HG02973 (cell line): ENCODE results near the gene SH3D19.
"Not testable (repeated sequence)": the region's sequence is repeated elsewhere in the genome, so short reads cannot be mapped to it uniquely, and the experiment has no call there.

Experiments used
- ATAC-seq: cut with Tn5 transposase; IDR thresholded peaks from one replicate; pipeline ENCODE4 v1.9.1; 2021; ENCODE audit warnings: moderate library complexity; ENCODE audit not compliant: unreplicated experiment

The SH3D19 gene

DNA sequence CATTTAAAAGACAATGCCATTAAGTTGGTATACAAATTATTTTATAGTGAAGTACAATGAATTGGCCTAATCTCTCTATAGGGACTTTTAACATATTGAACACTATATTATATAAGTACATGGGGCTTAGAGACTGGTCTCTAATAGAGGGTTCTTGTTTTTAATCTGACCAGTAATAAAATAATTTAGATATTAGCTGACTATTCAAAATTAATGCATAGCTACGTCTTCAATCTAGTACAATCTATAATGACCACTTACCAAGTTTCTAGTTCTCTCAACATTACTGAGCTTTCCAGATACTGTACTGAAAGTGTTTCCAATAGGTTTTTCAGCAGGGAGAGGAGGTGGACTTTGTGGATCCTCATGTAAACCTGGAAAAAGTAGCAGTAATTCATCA lies 166.4 kb downstream of the SH3D19 start:
- ATAC-seq = no peak

DNA sequence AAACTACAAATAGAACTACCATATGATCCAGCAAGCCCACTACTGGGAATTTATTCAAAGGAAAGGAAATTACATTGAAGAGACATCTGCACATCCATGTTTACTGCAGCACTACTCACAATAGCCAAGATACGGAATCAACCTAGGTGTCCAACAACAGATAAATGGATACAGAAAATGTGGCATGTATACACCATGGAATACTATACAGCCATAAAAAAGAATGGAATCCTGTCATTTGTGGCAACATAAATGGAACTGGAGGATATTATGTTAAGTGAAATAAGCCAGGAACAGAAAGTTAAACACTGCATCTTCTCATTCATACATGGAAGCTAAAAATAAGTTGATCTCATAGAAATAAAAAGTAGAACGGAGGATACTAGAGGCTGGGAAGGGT lies 167.9 kb downstream of the SH3D19 start:
- no peak for ATAC-seq

DNA sequence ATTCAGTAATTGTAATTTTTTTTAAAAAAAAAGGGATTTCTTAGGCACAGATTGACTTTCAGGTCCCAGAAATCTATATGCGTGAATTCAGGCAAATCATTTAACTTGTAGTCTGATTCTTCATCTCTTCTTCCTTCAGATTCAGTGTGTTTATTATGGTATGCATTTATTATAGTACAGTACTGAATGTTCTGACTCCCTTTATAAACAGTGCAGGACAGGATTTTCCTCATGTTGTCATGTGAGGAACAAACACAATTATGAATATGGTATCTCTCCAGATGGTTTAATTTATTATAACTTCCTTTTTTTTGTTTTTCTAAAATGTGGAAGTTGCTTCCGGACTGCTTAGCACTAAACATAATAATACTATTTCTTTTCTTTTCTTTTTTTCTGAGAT lies 171.8 kb downstream of the SH3D19 start:
- no peak for ATAC-seq

DNA sequence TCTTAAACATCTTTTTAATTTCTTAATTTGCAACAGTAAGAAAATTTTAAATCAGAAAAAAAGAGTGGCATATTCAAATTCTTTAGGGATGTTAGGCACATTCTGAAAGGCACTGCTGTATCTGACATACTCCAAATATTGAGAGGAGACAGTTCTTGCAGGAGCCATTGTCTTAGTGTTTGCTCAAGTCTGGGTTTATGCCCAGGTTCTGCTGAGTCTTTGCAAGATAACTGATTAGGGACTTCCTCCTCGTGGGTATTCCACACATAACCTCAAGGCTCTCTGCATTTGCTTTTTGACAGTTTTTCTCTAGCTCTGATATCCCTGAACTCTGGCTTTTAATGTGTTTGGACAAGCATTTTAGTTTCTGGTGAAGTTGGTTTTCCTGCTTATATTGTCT lies 173.4 kb downstream of the SH3D19 start:
- ATAC-seq = no peak

DNA sequence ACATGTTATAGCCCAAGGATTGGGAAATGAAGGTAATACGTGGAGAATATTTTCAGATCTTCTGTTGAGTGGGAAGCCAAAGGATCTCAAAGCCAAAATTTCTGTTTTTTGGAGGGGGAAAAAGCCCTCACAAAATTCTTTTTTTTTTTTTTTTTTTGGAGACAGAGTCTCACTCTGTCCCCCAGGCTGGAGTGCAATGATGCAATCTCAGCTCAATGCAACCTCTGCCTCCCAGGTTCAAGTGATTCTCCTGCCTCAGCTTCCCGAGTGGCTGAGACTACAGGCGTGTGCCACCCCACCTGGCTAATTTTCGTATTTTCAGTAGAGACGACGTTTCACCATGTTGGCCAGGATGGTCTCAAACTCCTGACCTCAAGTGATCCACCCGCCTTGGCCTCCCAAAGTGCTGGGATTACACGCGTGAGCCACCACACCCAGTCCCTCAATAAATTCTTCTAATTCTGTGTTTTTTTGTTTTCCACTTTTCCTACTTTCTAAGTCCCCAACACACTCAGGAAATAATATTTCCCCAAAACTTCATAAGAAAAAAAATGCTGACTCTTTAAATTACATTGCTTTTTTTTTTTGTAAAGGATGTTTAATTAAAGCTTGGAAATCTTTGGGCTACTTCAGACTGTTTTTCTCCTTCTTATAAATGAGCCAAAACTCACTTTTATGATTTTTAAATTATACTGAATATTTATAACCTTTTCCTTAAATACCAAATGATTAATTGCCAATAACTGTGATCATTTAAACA lies 174.4 kb downstream of the SH3D19 start:
- ATAC-seq = no peak

DNA sequence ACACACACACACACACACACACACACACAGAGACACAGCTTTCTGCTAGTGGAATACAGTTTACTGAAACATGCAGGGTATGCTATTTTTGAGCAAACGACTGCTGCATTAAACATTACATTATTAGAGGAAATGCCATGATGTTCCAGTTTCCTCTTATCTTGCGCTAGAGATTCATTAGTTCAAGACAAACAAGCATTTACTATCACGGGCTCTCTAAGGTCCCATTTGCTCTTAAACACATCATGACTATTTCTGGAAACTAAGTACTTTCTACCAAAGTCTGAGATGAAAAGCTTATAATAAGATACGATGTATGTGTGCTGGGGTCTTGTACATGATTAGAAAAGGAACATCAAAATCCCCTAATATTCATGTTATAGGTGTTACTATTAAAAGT lies 177.1 kb downstream of the SH3D19 start:
- ATAC-seq = no peak

DNA sequence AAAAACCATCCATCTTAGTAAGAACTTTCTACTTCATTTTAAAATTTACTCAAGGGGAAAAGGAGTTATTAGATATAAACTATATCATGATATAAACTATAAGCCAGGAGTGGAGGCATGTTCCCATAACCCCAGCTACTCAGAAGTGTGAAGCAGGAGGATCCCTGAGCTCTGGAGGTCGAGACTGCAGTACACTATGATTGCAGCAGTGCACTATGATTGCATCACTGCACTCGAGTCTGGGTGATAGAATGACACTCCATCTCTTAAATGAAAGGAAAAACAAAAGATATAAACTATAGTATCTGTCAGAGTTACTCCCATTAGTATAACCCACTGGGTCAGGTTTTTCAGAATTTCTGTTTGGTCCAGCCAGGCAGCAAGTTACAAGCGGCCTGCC lies 178.4 kb downstream of the SH3D19 start:
- ATAC-seq = no peak

DNA sequence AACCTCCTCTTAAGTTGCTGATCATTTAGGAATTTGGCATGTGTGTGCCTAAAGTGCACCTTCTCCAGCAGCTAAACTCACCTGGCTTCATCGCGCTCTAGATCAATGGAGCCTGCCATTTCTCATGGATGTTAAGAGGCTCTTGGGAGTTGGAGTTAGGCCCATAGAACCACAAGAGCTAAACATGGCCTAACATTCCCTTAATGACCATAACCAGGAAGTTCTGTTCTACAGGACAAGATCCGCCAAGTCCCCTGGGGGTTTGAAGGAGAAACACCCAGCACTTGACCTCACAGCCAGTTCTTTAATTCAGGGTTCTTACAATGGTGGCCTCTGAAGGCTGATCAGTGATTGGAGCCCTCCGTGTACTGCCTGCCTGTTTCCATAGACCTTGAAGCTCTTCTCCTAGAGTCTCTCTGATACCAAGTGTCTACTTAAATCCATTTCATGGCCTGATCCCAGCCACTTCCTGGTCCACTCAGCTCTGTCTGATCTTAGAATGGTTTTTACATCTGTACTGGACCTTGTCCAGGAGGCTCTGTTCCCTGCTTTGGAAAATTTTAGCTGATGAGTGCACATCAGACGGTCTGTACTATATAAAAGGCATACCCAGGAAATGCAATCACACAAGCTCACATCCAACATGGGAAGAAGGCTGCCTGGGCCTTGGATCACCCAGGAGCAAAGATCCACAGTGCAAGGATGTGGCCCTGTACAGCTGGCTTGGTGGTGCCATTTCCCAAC lies 180.9 kb downstream of the SH3D19 start:
- no peak for ATAC-seq

DNA sequence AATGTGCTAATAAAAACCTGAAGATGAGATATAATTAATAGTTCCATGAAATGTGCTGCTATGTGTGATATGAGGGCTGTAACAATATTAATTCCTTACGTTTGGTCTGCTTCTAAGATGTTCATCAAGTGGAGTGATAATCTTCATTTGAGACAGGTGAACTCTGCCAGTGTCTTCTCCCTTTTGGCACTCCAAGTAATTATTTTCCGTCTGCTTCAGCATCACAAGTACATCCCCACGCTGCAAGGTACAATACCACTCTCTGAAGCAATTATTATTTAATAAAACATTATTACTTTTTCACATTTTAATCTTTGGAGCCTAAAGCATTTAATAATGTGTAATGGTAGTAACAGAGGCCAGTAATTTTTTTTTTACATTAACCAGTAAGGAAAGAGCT lies 181.6 kb downstream of the SH3D19 start:
- ATAC-seq = no peak

DNA sequence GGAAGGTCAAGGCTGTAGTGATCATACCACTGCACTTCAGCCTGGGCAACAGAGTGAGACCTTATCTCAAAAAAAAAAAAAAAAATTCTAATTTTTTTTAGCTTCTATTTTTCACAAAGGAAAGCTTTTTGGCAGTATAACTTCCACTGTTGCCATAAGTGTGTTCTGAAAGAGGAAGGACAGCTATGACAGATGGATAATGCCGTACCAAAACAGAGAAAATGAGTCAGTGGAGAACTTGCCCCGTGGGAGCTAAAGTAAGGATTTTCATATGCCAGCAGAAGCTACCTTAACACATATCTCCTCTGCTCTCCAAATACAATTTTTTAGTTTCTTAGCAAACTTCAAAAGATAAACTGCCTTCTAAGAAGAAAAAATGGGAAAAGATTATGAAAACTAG lies 182.2 kb downstream of the SH3D19 start:
- ATAC-seq = no peak

DNA sequence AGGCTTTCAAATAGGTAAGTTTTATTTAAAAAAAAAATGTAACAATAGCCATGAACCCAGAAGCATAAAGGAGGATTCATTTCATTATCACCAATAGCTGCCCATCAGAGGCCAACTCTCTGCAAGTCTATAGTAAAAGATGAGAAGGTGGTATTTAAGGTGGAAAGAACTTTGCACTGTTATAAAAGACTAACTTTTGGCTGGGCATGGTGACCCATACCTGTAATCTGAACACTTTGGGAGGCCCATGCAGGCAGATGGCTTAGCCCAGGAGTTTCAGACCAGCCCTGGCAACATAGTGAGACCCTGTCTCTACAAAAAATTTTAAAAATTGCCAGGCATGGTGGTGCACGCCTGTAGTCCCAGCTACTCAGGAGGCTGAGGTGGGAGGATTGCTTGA lies 182.6 kb downstream of the SH3D19 start:
- no peak for ATAC-seq

DNA sequence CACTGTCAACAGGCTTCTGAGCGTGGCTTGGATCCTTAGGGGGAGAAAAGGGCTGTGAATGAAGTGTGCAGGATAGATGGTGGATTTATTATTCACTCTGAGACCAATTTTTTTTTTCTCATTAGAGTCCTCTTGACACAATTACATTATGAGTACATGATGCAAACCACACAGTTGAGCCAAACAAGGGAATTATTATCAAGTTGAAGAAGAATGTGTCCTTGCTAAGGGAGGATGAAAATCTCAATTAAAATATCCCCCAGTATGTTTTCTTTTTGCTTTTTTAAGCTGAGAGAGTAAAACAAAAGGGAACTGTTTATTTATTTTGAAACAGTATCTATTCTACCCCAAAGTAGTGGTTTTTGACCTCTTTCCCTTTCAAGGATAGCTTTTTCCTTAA lies 185.6 kb downstream of the SH3D19 start:
- no peak for ATAC-seq

DNA sequence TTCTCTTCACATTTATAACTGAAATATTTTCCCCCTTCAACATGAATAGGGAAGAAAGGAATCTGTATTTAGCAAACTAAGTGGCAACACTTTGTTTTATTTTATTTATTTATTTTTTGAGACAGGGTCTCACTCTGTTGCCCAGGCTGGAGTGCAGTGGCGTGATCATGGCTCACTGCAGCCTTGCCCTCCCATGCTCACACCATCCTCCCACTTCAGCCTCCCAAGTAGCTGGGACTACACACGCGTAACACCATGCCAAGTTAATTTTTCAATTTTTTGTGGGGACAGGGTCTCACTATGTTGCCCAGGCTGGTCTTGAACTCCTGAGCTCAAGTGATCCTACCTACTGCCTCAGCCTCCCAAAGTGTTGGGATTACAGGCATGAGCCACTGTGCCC lies 189.4 kb downstream of the SH3D19 start:
- ATAC-seq = not testable (repeated sequence)

DNA sequence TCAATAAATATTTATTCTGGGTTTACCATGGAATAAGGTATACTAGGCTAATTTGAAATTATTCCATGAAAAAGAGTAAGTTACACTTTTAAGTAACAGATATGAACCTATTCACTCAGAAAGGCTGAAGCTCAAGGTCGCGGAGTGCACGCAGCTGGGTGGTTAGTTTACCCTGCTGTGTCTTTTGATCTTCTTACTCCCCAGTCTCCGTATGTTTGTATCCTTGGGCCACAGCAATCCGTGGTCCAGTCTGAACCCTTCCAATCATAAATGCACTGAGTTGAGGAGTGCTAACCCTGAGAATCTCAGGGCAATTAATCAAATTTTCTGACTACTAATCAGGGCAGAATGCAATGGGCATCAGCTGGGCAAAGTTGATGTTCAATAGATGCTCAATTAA lies 192.1 kb downstream of the SH3D19 start:
- no peak for ATAC-seq

DNA sequence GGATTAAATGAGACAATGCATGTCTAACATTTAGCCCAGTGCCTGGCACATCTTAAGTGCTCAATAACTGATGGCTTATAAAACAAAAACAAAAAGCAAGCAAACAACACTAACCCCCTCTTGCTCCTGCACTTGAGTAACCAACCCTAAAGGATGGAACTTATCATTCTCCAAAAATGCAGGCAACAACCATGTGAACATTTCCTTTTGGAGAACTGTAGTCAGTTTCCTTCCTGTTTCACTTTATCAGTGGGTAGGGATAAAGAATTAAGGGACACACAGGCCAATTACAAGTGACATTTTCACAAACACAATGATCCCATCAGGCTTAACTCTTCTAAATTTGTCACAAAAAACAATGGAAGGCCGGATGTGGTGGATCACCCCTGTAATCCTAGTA lies 195.6 kb downstream of the SH3D19 start:
- no peak for ATAC-seq

DNA sequence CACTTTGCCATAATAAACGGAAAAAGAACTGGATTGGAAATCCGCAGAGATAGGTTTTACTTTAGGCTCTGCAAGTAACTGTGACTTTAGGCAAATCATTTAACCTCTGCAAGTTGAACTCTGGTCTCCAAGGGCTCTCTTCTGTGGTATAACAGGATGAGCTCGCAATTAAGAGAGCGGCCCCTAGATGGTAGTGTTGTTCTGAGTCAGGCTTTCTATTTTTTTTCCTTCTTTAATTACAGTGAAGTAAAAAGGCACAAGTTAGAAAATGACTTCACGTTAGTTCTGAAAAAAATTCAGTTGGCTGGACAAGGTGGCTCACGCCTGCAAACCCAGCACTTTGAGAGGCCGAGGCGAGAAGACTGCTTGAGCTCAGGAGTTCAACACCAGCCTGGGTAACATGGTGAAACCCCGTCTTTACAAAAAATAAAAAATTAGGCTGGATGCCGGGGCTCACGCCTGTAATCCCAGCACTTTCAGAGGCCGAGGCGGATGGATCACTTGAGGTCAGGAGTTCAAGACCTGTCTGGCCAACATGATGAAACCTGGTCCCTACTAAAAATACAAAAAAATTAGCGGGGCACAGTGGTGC lies 207.9 kb downstream of the SH3D19 start:
- peak; percentile 90 for ATAC-seq

DNA sequence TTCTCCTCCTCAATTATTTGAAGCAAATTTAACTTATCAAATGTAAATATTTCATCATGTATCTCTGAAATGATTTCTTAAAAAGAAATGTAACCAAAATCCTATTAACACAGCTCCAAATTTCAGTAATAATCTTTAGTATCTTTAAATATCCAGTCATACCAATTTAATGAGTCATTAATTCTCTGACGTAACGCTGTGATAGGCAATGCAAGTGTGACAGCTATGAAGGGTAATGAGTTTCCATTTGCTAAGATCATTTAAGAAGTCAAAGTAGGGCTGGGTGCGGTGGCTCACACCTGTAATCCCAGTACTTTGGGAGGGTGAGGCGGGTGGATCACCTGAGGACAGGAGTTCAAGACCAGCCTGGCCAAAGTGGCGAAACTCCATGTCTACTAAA lies 210.4 kb downstream of the SH3D19 start:
- ATAC-seq = no peak

DNA sequence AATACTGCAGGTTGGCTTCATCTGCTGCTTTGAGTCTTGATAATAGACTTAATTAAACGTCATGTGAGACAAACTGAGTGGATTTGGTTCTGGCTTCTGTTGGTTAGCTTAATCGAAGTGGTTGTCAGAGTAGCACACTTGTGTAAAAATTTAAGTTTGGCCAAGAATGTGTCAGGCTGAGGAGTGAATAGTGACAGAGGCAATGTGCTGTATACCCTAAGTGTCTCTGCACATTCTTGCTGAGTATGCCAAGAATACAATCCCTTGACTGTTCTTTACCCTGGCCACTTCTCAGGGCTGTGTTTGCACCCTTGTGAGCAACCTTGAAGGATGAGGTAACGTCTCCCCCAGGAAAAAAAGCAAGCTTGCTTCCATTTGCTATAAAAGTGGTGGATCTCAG lies 211.1 kb downstream of the SH3D19 start:
- no peak for ATAC-seq

DNA sequence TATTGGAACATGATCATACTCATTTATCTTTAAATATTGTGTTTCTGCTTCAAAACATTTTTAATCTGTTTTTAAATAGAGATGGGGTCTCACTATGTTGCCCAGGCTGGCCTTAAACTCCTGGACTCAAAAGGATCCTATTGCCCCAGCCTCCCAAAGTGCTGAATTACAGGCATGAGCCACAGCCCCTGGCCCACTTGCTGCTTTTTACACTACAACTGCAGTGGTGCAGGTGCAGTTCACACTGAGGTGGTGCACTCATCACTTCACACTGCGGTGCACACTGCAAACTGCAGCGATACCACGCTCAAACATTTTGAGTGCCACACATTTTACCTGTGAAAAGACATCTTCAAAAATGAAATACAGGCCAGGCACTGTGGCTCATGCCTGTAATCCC lies 215.2 kb downstream of the SH3D19 start:
- no peak for ATAC-seq

DNA sequence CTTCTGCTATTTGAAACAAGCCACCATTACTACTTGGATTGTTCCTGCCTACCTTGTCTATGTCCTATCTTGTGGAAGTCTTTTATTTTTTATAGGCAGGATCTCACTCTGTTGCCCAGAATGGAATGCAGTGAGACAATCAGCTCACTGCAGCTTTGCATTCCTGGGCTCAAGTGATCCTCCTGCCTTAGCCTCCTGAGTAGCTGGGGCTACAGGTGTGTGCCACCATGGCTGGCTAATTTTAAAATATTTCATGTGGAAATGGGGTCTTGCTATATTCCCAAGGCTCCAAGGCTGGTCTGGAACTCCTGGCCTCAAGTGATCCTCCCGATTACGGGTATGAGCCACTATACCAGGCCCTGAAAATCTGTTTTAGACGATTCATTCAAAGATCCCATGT lies 218.3 kb downstream of the SH3D19 start:
- ATAC-seq = no peak

DNA sequence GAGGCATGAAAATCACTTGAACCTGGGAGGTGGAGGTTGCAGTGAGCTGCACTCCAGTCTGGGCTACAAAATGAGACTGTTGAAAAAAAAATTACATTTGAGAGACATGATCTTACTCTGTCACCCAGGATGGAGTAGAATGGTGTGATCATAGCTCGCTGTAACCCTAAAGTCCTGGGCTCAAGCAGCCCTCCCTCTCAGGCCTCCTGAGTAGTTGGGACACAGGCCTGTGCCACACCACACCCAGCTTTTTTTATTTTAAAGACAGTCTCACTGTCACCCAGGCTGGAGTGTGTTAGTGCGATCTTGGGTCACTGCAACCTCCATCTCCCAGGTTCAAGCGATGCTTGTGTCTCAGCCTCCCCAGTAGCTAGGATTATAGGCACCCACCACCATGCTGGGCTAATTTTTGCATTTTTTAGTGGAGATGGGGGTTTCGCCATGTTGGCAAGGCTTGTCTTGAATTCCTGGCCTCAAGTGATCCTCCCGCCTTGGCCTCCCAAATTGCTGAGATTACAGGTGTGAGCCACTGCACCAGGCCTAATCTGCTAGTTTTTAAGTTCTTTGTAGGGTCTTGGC lies 219.9 kb downstream of the SH3D19 start:
- no peak for ATAC-seq

DNA sequence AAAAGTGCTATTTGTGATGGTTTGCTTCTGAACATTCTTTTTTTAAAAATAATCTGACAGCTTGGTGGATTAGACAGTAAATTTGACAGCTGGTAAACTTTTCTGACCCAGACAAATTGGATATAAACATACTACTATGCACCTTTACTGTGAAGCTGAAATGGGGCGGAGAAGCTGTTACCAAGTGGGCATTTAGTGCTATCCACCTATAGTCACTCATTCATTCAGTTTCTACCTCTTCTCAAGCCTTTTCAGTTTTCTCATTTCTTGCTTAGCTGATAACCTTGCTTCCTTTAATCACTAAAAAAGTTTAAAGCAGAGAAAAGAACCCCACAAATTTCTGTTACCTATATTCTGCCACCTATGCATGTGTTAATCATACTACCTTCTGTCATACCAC lies 220.8 kb downstream of the SH3D19 start:
- ATAC-seq = no peak
